ENCODE data around the gene SUB1.

SUB1 gene

DNA sequence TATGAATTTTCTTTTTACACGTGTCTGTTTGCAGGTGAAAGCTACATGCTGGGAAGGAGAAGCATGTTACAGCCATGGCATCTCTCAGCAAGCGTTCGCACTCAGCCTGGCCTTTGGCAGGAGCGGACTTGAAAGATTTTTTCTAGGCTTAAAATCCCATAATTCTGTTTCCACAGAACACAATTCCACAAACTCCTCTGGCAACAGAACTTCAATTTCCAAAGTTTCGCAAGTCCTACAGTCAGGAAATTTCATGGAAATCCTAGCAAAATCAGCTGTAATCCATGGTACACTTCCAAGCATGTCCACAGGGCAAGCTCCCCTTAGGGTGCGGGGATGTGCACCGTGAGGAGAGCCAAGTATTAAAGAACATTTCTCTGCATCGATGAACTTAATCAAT lies 35.9 kb downstream of the SUB1 start:
- Histone ChIP-seq H3K4me2 (ENCODE audit: low read length) (no peak overlapping the region), H3K4me1 (ENCODE audit: insufficient read depth, low read length, severe bottlenecking) (no peaks in the 10 kb centered on the region), H3K4me3 (ENCODE audit: low read depth, low read length, poor library complexity, severe bottlenecking) (no peak overlapping the region), H4K20me1 (ENCODE audit: insufficient read depth, low read length) (no peaks in the 10 kb centered on the region), H3K9me3 (ENCODE audit: low read length) (no peaks in the 10 kb centered on the region), H3K36me3 (ENCODE audit: insufficient read depth, low read length) (no peaks in the 10 kb centered on the region), H3F3A (ENCODE audit: insufficient read depth, low read length) (no peaks in the 10 kb centered on the region), H3K9ac (ENCODE audit: low read length) (no peak overlapping the region), H3K27ac (ENCODE audit: low read depth, low read length, poor library complexity, severe bottlenecking) (no peak overlapping the region), H3K27me3 (ENCODE audit: insufficient read depth, low read length) (no peaks in the 10 kb centered on the region), H3K9me2 (ENCODE audit: low read depth, low read length) (no peaks in the 10 kb centered on the region), H3K79me2 (ENCODE audit: insufficient read depth, low read length) (no peaks in the 10 kb centered on the region), H2AFZ (ENCODE audit: low read length) (no peak overlapping the region)
- no peak for TF ChIP-seq EZH2 (IDR thresholded peaks at IDR 0.05; ENCODE audit: borderline replicate concordance, low read length)
- TF ChIP-seq CTCF (IDR thresholded peaks at IDR 0.05; ENCODE audit: low read length), result no peak

DNA sequence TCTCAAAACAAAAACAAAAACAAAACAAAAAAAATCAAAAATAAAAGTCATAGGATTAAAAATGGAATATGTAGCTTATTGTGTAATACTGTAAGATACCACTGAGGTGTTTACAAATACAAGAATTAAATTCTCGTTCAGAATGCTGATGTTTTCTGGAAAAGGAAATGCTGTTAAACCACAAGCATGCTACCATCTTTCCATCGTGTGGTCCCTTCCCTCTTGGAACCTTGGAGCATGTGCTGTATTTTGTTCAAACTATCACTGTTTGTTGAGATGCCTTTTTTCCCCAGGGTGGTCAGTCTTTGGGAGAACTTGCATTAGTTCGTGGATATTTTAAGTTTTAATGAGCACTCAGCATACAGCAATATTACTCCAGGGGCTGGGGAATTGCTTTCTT lies 39.7 kb downstream of the SUB1 start:
- no peaks in the 10 kb centered on the region for H3K9me3 ChIP-seq (ENCODE audit: low read length)
- H3K9me2 ChIP-seq (ENCODE audit: low read depth, low read length), result no peaks in the 10 kb centered on the region
- no peaks in the 10 kb centered on the region for H3F3A ChIP-seq (ENCODE audit: insufficient read depth, low read length)
- no peak overlapping the region for H2AFZ ChIP-seq (ENCODE audit: low read length)
- H3K9ac ChIP-seq (ENCODE audit: low read length), result no peak overlapping the region
- no peak overlapping the region for H3K27ac ChIP-seq (ENCODE audit: low read depth, low read length, poor library complexity, severe bottlenecking)
- H3K79me2 ChIP-seq (ENCODE audit: insufficient read depth, low read length), result no peaks in the 10 kb centered on the region
- TF ChIP-seq CTCF (IDR thresholded peaks at IDR 0.05; ENCODE audit: low read length) (no peak), EZH2 (IDR thresholded peaks at IDR 0.05; ENCODE audit: borderline replicate concordance, low read length) (no peak)
- H3K4me1 ChIP-seq (ENCODE audit: insufficient read depth, low read length, severe bottlenecking), result no peaks in the 10 kb centered on the region
- H3K36me3 ChIP-seq (ENCODE audit: insufficient read depth, low read length), result no peaks in the 10 kb centered on the region
- no peaks in the 10 kb centered on the region for H3K27me3 ChIP-seq (ENCODE audit: insufficient read depth, low read length)
- H3K4me2 ChIP-seq (ENCODE audit: low read length), result no peak overlapping the region
- H4K20me1 ChIP-seq (ENCODE audit: insufficient read depth, low read length), result no peaks in the 10 kb centered on the region
- H3K4me3 ChIP-seq (ENCODE audit: low read depth, low read length, poor library complexity, severe bottlenecking), result no peak overlapping the region

- Histone ChIP-seq H3K4me1 (ENCODE audit: insufficient read depth, low read length, severe bottlenecking) (no peaks in the 10 kb centered on the region), H3F3A (ENCODE audit: insufficient read depth, low read length) (no peaks in the 10 kb centered on the region), H3K79me2 (ENCODE audit: insufficient read depth, low read length) (no peaks in the 10 kb centered on the region), H2AFZ (ENCODE audit: low read length) (no peak overlapping the region), H3K9ac (ENCODE audit: low read length) (no peak overlapping the region), H4K20me1 (ENCODE audit: insufficient read depth, low read length) (no peaks in the 10 kb centered on the region), H3K9me3 (ENCODE audit: low read length) (no peaks in the 10 kb centered on the region), H3K4me3 (ENCODE audit: low read depth, low read length, poor library complexity, severe bottlenecking) (no peak overlapping the region), H3K36me3 (ENCODE audit: insufficient read depth, low read length) (no peaks in the 10 kb centered on the region), H3K27ac (ENCODE audit: low read depth, low read length, poor library complexity, severe bottlenecking) (no peak overlapping the region), H3K4me2 (ENCODE audit: low read length) (no peak overlapping the region), H3K9me2 (ENCODE audit: low read depth, low read length) (no peaks in the 10 kb centered on the region), H3K27me3 (ENCODE audit: insufficient read depth, low read length) (no peaks in the 10 kb centered on the region)
- no peak for TF ChIP-seq EZH2 (IDR thresholded peaks at IDR 0.05; ENCODE audit: borderline replicate concordance, low read length)
- no peak for TF ChIP-seq CTCF (IDR thresholded peaks at IDR 0.05; ENCODE audit: low read length)
Observed at GRCh38 chr5:32625547-32625946, 40.2 kb downstream of the SUB1 start.

Measured in OCI-LY1 (cell line).